Hepatocyte (in vitro differentiated cells): ENCODE measurements around the gene SLC22A23. TPM values are rescaled to one million over a fixed set of nuclear protein-coding genes. Genes with fewer than 3 reads are reported as not detected.

Experiments
- DNase-seq: peaks from one replicate; pipeline ENCODE4 v3.0.0-alpha.2; 2016; ENCODE audit warnings: low spot score
- H2AFZ ChIP-seq: fragments of 200-600 bp; sonication (generic); 2 replicates; pipeline ENCODE4 v1.6.0; 2016; ENCODE audit warnings: antibody characterized with exemption, mild to moderate bottlenecking
- H3K27ac ChIP-seq: fragments of 200-600 bp; sonication (generic); 2 replicates; pipeline ENCODE4 v1.5.1; 2016; ENCODE audit warnings: mild to moderate bottlenecking
- H3K27me3 ChIP-seq: fragments of 200-600 bp; sonication (generic); 2 replicates; pipeline ENCODE4 v1.6.1; 2016
- H3K36me3 ChIP-seq: fragments of 200-600 bp; sonication (generic); replicated peaks from 2 replicates; pipeline ENCODE4 v1.5.1; 2016; ENCODE audit warnings: low read depth; ENCODE audit not compliant: insufficient read depth
- H3K4me1 ChIP-seq: fragments of 200-600 bp; sonication (generic); 2 replicates; pipeline ENCODE4 v1.5.1; 2016; ENCODE audit warnings: mild to moderate bottlenecking, moderate library complexity; ENCODE audit not compliant: insufficient read depth
- H3K4me2 ChIP-seq: fragments of 200-600 bp; sonication (generic); 2 replicates; pipeline ENCODE4 v1.6.0; 2016
- H3K4me3 ChIP-seq: fragments of 200-600 bp; sonication (generic); 2 replicates; pipeline ENCODE4 v1.5.1; 2016; ENCODE audit warnings: mild to moderate bottlenecking
- H3K79me2 ChIP-seq: fragments of 200-600 bp; sonication (generic); 2 replicates; pipeline ENCODE4 v1.6.0; 2017; ENCODE audit warnings: mild to moderate bottlenecking
- H3K9me2 ChIP-seq: fragments of 200-600 bp; sonication (generic); replicated peaks from 2 replicates; pipeline ENCODE4 v1.6.0; 2017; ENCODE audit warnings: mild to moderate bottlenecking; ENCODE audit not compliant: insufficient read depth
- H3K9me3 ChIP-seq: fragments of 200-600 bp; sonication (generic); 2 replicates; pipeline ENCODE4 v1.5.1; 2016; ENCODE audit warnings: low read depth, mild to moderate bottlenecking
- H4K20me1 ChIP-seq: fragments of 200-600 bp; sonication (generic); 2 replicates; pipeline ENCODE4 v1.6.0; 2016; ENCODE audit warnings: mild to moderate bottlenecking; ENCODE audit not compliant: insufficient read depth, poor library complexity, severe bottlenecking
- CTCF ChIP-seq: fragments of 200-600 bp; sonication (generic); IDR thresholded peaks from 2 replicates; pipeline ENCODE4 v1.5.1; 2016; ENCODE audit warnings: antibody characterized with exemption, mild to moderate bottlenecking; ENCODE audit not compliant: poor library complexity
- EZH2 ChIP-seq: fragments of 200-600 bp; sonication (generic); IDR thresholded peaks from 2 replicates; pipeline ENCODE4 v1.6.1; 2016; ENCODE audit warnings: antibody characterized with exemption, mild to moderate bottlenecking, borderline replicate concordance
- EZH2phosphoT487 ChIP-seq: fragments of 200-600 bp; sonication (generic); IDR thresholded peaks from one replicate; pipeline ENCODE4 v1.6.1; 2018; ENCODE audit warnings: antibody characterized with exemption, mild to moderate bottlenecking, low read depth, moderate library complexity; ENCODE audit not compliant: unreplicated experiment, severe bottlenecking
- WGBS: methylation state at CpG from one replicate; pipeline ENCODE4 v1.1.6; 2016; ENCODE audit warnings: low lambda C conversion rate; ENCODE audit errors: missing lambda C conversion rate; 5-methylcytosine and 5-hydroxymethylcytosine counted together
- polyA plus RNA-seq: library from polyadenylated mRNA; unstranded; fragments of >200 nt; fragmentation: Nextera tagmentation; extraction: Ambion mirVana; gene quantifications from 2 replicates; pipeline ENCODE4 v1.2.1, GENCODE V29; 2016
- total RNA-seq: library from RNA; depleted of rRNA; stranded (reverse); fragments of >200 nt; gene quantifications from 2 replicates; pipeline ENCODE4 v1.2.3, GENCODE V29; 2014

Gene SLC22A23
- total and polyA plus RNA-seq, 2 experiments from 2014 or later, result 14.3 to 14.8 TPM

DNA sequence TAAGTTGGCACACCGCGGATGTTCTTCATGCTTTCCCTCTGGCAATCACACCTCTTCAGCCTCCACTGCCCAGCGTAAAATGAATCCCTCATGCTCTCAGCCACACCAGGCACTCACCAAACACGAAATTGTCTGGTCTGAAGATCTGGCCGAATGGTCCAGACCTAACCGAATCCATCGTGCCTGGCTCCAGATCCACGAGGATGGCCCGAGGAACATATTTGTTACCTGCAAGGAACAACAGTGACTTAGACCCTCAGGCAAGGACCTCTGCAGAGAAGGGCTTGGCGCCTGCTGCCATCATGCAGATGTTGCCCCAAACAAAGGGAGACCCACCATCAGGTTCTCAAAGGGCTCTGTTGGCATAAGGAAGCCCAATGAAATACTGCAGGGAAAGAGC lies 230.8 kb downstream of the SLC22A23 start:
- WGBS, result 86% methylated on average over 10 of the region's 10 CpGs
- no peak overlapping the region for H3K27ac ChIP-seq
- H3K36me3 ChIP-seq, result no peaks in the 10 kb centered on the region
- no peak overlapping the region for H2AFZ ChIP-seq
- H3K4me2 ChIP-seq, result peak overlapping the region; percentile 81
- no peaks in the 10 kb centered on the region for H3K9me3 ChIP-seq
- TF ChIP-seq CTCF (no peak), EZH2phosphoT487 (no peak), EZH2 (no peak)
- peaks cover 39% of the 10 kb centered on the region for H3K27me3 ChIP-seq
- no peaks in the 10 kb centered on the region for H3K9me2 ChIP-seq
- H3K4me1 ChIP-seq, result peaks cover 14% of the 10 kb centered on the region
- no peak overlapping the region for H3K4me3 ChIP-seq
- peaks cover 3% of the 10 kb centered on the region for H4K20me1 ChIP-seq
- H3K79me2 ChIP-seq, result peaks cover 7% of the 10 kb centered on the region
- DNase-seq, result no peak

GRCh38 chr6:3222506-3223038 lies 234.3 kb downstream of the SLC22A23 start:
- Histone ChIP-seq H3K27ac (no peak overlapping the region), H3K4me3 (no peak overlapping the region), H3K9me2 (no peaks in the 10 kb centered on the region), H3K36me3 (no peaks in the 10 kb centered on the region), H3K4me1 (no peaks in the 10 kb centered on the region), H3K27me3 (peaks cover 13% of the 10 kb centered on the region), H3K79me2 (peaks cover 7% of the 10 kb centered on the region), H3K9me3 (no peaks in the 10 kb centered on the region), H3K4me2 (no peak overlapping the region), H4K20me1 (peaks cover 3% of the 10 kb centered on the region), H2AFZ (no peak overlapping the region)
- no peak for TF ChIP-seq EZH2phosphoT487
- no peak for TF ChIP-seq EZH2
- no peak for TF ChIP-seq CTCF
- WGBS, result 80% methylated on average over 4 of the region's 4 CpGs
- no peak for DNase-seq

GRCh38 chr6:3221578-3221977 lies 235.3 kb downstream of the SLC22A23 start:
- WGBS, result 100% methylated on average over 4 of the region's 4 CpGs
- Histone ChIP-seq H4K20me1 (peaks cover 1% of the 10 kb centered on the region), H3K4me3 (no peak overlapping the region), H3K4me1 (no peaks in the 10 kb centered on the region), H2AFZ (no peak overlapping the region), H3K79me2 (peaks cover 5% of the 10 kb centered on the region), H3K36me3 (no peaks in the 10 kb centered on the region), H3K27me3 (peaks cover 5% of the 10 kb centered on the region), H3K27ac (no peak overlapping the region), H3K9me2 (no peaks in the 10 kb centered on the region), H3K4me2 (no peak overlapping the region), H3K9me3 (no peaks in the 10 kb centered on the region)
- no peak for TF ChIP-seq EZH2
- TF ChIP-seq CTCF, result no peak
- no peak for TF ChIP-seq EZH2phosphoT487
- no peak for DNase-seq

DNA sequence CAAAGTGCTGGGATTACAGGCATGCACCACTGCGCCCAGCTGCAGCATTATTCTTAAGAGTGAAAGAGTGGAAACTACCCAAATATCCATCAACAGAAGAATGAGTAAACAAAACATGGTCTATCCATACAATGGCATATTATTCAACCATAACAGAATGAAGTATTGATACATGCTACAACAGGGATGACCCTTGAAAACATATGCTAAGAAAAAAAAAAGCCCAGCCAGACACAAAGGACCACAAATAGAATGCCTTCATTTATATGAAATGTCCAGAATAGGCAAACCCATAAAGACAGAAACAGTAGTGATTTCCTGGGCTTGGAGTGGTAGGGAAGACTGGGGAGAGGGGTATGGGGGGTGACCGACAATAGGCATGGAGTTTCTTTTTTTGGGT lies 236.5 kb downstream of the SLC22A23 start:
- TF ChIP-seq EZH2phosphoT487 (no peak), EZH2 (no peak), CTCF (no peak)
- Histone ChIP-seq H3K36me3 (no peaks in the 10 kb centered on the region), H3K4me3 (no peak overlapping the region), H3K79me2 (no peaks in the 10 kb centered on the region), H3K9me2 (no peaks in the 10 kb centered on the region), H3K27me3 (no peaks in the 10 kb centered on the region), H4K20me1 (no peaks in the 10 kb centered on the region), H3K4me1 (no peaks in the 10 kb centered on the region), H3K27ac (no peak overlapping the region), H2AFZ (no peak overlapping the region), H3K4me2 (no peak overlapping the region), H3K9me3 (no peaks in the 10 kb centered on the region)
- no peak for DNase-seq
- WGBS, result 95% methylated on average over 2 of the region's 2 CpGs
